GM06990 (cell line): ENCODE measurements around the gene CLRN3.

ENCODE experiments used
- DNase-seq: peaks from one replicate; pipeline ENCODE4 v3.0.0-alpha.2; 2011; ENCODE audit not compliant: insufficient read length; ENCODE audit errors: extremely low read depth
- H3K27me3 ChIP-seq: replicated peaks from 2 replicates; pipeline ENCODE4 v1.6.0; 2011; ENCODE audit warnings: low read length; ENCODE audit not compliant: control insufficient read depth, insufficient read depth
- H3K36me3 ChIP-seq: 2 replicates; pipeline ENCODE4 v1.5.1; 2011; ENCODE audit warnings: low read length; ENCODE audit not compliant: control insufficient read depth, insufficient read depth
- H3K4me3 ChIP-seq: replicated peaks from 2 replicates; pipeline ENCODE4 v1.5.1; 2011; ENCODE audit warnings: low read depth, mild to moderate bottlenecking, control low read depth, low read length
- TF ChIP-seq, protein P1 (sequence below): IDR thresholded peaks from 2 replicates; pipeline ENCODE4 v1.5.1; 2011; ENCODE audit warnings: low read length, control low read depth, mild to moderate bottlenecking, inconsistent platforms; ENCODE audit not compliant: insufficient read depth, poor library complexity, severe bottlenecking

Gene CLRN3

DNA sequence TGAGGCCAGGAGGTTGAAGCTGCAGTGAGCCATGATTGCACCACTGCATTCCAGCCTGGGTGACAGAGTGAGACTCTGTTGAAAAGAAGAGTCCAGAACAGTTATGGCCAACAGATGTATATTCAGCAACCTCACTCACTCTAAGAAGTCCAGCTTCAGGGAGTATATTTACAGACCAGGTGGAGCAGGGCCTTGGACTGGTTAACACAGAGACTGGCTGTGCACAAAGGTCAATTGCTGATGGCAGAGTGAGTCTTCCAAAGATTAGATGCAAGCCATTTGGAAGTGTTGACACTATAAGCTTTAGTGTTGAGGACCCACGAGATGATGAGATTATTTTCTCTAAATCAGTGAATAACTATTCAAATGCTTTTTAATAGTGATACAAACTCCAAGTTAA is 24.9 kb downstream of the CLRN3 start:
- no peak for DNase-seq
- Histone ChIP-seq H3K36me3 (no peaks in the 10 kb centered on the region), H3K4me3 (no peak overlapping the region), H3K27me3 (peaks cover 1% of the 10 kb centered on the region; the same call in 1 of the 2 replicates)
- TF ChIP-seq, protein P1, sequence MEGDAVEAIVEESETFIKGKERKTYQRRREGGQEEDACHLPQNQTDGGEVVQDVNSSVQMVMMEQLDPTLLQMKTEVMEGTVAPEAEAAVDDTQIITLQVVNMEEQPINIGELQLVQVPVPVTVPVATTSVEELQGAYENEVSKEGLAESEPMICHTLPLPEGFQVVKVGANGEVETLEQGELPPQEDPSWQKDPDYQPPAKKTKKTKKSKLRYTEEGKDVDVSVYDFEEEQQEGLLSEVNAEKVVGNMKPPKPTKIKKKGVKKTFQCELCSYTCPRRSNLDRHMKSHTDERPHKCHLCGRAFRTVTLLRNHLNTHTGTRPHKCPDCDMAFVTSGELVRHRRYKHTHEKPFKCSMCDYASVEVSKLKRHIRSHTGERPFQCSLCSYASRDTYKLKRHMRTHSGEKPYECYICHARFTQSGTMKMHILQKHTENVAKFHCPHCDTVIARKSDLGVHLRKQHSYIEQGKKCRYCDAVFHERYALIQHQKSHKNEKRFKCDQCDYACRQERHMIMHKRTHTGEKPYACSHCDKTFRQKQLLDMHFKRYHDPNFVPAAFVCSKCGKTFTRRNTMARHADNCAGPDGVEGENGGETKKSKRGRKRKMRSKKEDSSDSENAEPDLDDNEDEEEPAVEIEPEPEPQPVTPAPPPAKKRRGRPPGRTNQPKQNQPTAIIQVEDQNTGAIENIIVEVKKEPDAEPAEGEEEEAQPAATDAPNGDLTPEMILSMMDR = no peak

DNA sequence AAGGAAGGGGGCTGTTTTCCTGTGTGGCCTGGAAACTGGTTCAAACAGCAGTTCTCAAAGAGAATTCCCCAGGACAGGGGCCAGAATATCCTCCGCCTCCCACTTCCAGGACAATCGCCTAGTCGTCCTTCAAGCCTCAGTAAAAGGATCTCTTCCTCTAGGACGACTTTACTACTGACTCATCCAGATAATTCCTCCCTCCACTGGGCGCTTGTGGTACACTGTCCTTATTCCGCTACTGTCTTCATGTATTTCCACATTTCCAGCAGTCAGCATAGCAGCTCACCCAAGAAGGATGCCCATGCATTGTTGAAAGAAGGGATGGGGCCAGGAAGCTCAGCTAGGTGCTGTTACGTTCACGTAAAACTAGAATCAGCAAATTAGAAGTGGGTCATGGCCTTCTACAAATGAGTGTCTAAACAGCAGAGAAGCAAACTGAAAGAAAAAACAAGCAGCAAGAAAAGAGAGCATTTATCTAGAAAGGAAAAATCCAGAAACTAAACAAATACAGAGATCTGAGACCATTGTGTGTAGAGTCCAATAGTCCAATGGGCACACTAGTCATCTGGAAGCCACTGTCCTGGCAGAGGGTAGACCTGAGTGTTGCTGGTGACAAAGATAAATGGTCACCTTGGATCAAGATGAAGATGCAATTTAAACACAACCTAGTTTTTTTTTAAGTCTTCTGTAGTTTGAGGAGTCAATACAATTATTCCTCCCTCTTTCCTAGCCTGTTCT is 26.3 kb downstream of the CLRN3 start:
- DNase-seq = no peak

DNA sequence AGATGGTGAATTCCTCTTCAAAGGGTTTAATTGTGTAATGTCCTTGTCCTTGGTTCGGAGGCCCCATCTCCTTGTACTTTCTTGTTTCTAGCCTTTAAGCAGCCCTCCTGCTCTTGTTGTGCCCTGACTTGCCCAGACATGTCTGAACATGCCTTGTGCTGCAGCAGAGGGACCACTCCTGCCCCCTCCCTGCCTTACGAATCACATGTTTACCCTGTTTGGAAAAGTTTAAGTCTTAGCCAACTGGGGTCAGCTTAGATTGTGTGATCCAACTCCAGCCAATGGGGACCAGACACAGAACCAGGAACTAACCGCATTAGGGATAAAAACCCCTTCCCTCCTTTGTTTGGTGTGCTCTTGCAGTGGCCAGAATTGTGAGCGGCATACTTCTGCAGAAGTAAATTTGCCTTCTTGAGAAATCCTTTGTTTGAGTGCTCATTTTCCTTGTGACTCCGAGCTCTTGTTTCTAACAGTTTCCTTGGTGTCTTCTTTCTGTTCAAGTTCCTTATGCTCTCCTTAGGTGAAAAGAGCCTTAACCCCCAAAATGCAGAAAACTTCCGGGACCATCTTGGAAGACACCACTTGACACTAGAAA is 29.4 kb downstream of the CLRN3 start:
- no peak overlapping the region for H3K4me3 ChIP-seq
- no peaks in the 10 kb centered on the region for H3K27me3 ChIP-seq
- TF ChIP-seq, protein P1 = no peak
- no peaks in the 10 kb centered on the region for H3K36me3 ChIP-seq
- no peak for DNase-seq

More for the DNA sequence above, 26.3 kb downstream of the CLRN3 start:
- TF ChIP-seq, protein P1 = no peak
- no peak overlapping the region for H3K4me3 ChIP-seq
- no peaks in the 10 kb centered on the region for H3K36me3 ChIP-seq
- H3K27me3 ChIP-seq = no peaks in the 10 kb centered on the region; the same call in 1 of the 2 replicates

DNA sequence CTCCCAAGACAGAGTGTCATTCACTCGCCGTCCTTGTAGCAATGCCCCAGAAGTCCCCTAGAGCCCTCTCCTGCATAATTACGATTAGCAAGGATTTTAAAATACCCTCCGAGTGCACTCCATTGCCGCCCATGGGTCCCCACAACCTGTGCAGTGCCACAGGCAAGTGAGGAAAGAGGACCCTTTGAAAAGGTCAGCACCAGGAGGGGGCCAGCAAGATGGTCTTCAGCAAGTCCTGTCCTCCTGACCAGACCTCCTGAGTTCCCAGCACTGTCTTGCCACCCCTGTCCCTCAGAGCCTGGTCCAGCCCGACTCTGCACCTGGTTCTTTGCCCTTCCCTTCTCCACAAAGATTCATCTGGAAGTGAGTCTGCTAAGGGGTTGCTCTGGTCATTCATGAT is 32.1 kb downstream of the CLRN3 start:
- no peak for DNase-seq
- Histone ChIP-seq H3K27me3 (no peaks in the 10 kb centered on the region), H3K4me3 (no peak overlapping the region), H3K36me3 (no peaks in the 10 kb centered on the region)
- TF ChIP-seq, protein P1 = no peak

DNA sequence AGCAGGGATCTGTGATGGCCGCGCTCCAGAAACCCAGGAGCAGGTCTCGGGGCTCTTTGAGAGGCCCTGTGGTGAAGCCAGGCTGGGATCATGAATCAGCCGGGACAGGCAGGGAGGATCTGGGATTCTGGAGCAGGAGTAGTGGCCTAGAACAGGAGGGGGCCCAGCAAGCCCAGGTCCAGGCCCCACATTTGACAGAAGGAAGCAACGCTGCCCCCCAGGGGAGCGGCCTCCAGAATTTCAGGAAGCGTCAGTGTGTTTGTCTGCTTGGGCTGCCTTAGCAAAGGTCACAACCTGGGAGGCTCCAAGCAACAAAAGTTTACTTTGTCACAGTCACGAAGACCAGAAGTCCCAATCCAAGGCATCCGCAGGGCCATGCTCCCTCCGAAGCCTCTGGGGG is 36.8 kb downstream of the CLRN3 start:
- Histone ChIP-seq H3K27me3 (no peaks in the 10 kb centered on the region), H3K4me3 (no peak overlapping the region), H3K36me3 (no peaks in the 10 kb centered on the region)
- DNase-seq = no peak
- TF ChIP-seq, protein P1 = no peak

DNA sequence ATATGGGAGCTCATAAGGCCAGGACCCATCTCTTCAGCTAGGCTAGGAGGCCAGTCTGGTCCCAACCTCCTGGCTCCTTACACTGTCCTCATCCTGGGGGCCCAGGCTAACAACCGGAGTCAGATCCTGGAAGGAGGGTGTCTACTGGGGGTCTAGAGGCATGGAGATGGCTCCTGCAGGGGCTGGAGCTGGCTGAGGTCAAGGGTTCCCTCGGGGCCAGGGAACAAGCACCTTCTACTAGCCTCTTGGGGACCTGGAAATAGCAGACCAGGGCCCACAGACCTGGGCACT is 37.2 kb downstream of the CLRN3 start:
- Histone ChIP-seq H3K4me3 (no peak overlapping the region), H3K27me3 (no peaks in the 10 kb centered on the region), H3K36me3 (no peaks in the 10 kb centered on the region)
- no peak for DNase-seq
- TF ChIP-seq, protein P1 = no peak
